Common myeloid progenitor, CD34-positive (primary cell): ENCODE results near the gene ATP8A1.

ENCODE experiments used
- CTCF ChIA-PET: fragments of 350-600 bp; sonication (Branson Sonifier 250); formaldehyde crosslinking; loops from one replicate; lab custom pipeline; 2021; ENCODE audit warnings: antibody characterized with exemption; lab: Charles Lee
- POLR2A ChIA-PET: fragments of 350-600 bp; sonication (Branson Sonifier 250); formaldehyde crosslinking; loops from one replicate; lab custom pipeline; 2021; ENCODE audit warnings: antibody characterized with exemption; lab: Charles Lee
- DNase-seq, 3 donors: peaks; one replicate each; pipeline versions ENCODE4 v3.0.0 to v3.0.0-alpha.2; 2013
- H3K27ac ChIP-seq, 2 experiments: 1 replicate in 1 of 2; 2 replicates in 1 of 2; pipeline ENCODE4 v1.7.0; 2013; ENCODE audit warnings: inconsistent platforms in 2 of 2, low read length in 2 of 2, mild to moderate bottlenecking in 2 of 2, low read depth in 1 of 2, moderate library complexity in 1 of 2; ENCODE audit not compliant: severe bottlenecking in 2 of 2, insufficient read depth in 1 of 2, poor library complexity in 1 of 2
- H3K27me3 ChIP-seq, 5 experiments: replicated peaks in 2 of 5; 1 replicate in 3 of 5; 2 replicates in 2 of 5; pipeline versions ENCODE4 v1.6.1 to v1.7.0; 2013; ENCODE audit warnings: low read length in 4 of 5, mild to moderate bottlenecking in 2 of 5, moderate library complexity in 2 of 5, inconsistent platforms in 1 of 5; ENCODE audit not compliant: insufficient read depth in 5 of 5, control insufficient read depth in 4 of 5
- H3K36me3 ChIP-seq, 4 experiments: 1 replicate in 2 of 4; 2 replicates in 2 of 4; pipeline versions ENCODE4 v1.6.1 to v1.7.0; 2013; ENCODE audit warnings: low read length in 3 of 4, control low read depth in 1 of 4, mild to moderate bottlenecking in 1 of 4; ENCODE audit not compliant: control insufficient read depth in 4 of 4, insufficient read depth in 4 of 4
- H3K4me1 ChIP-seq, 4 experiments: 1 replicate in 3 of 4; 2 replicates in 1 of 4; pipeline versions ENCODE4 v1.6.1 to v1.7.1; 2013; ENCODE audit warnings: low read length in 3 of 4, mild to moderate bottlenecking in 3 of 4, control low read depth in 1 of 4, inconsistent platforms in 1 of 4, moderate library complexity in 1 of 4; ENCODE audit not compliant: control insufficient read depth in 4 of 4, insufficient read depth in 4 of 4; ENCODE audit errors: control extremely low read depth in 1 of 4
- H3K4me3 ChIP-seq, 7 experiments: 1 replicate in 4 of 7; 2 replicates in 3 of 7; pipeline versions ENCODE4 v1.5.1 to v1.7.0; 2013; ENCODE audit warnings: mild to moderate bottlenecking in 7 of 7, low read length in 6 of 7, moderate library complexity in 6 of 7, inconsistent platforms in 2 of 7, low read depth in 2 of 7, control low read depth in 1 of 7; ENCODE audit not compliant: insufficient read depth in 4 of 7, control insufficient read depth in 1 of 7; ENCODE audit errors: extremely low read depth in 1 of 7
- H3K9me3 ChIP-seq, 5 experiments: 1 replicate in 4 of 5; 2 replicates in 1 of 5; pipeline versions ENCODE4 v1.6.1 to v1.7.1; 2013; ENCODE audit warnings: low read length in 4 of 5, mild to moderate bottlenecking in 2 of 5, inconsistent platforms in 1 of 5, low read depth in 1 of 5, moderate library complexity in 1 of 5; ENCODE audit not compliant: control insufficient read depth in 4 of 5, insufficient read depth in 2 of 5; ENCODE audit errors: control extremely low read depth in 1 of 5
- WGBS: methylation state at CpG from one replicate; pipeline ENCODE4 v1.1.5; 2013; ENCODE audit not compliant: insufficient coverage; 5-methylcytosine and 5-hydroxymethylcytosine counted together

Gene ATP8A1

GRCh38 chr4:42371305-42372252, 285.3 kb downstream of the ATP8A1 start:
- WGBS = 80% methylated on average over 2 of the region's 2 CpGs
- no peaks in the 10 kb centered on the region for H3K36me3 ChIP-seq
- ChIA-PET POLR2A (no interaction called here), CTCF (interaction anchor here (0.8 to 6.6 kb wide), 19 partner anchors 12 to 414 kb away, joined by 3 to 62 read pairs (median 3); no protein-coding TSS in a partner anchor)
- H3K27ac ChIP-seq = no peak overlapping the region
- H3K27me3 ChIP-seq = peaks cover 0 to 4% (median 0%) of the 10 kb centered on the region in 5 experiments
- H3K4me1 ChIP-seq = no peaks in the 10 kb centered on the region
- DNase-seq = peak; percentile 54 to 77 (median 72)
- H3K9me3 ChIP-seq = no peaks in the 10 kb centered on the region
- H3K4me3 ChIP-seq = no peak overlapping the region

DNA sequence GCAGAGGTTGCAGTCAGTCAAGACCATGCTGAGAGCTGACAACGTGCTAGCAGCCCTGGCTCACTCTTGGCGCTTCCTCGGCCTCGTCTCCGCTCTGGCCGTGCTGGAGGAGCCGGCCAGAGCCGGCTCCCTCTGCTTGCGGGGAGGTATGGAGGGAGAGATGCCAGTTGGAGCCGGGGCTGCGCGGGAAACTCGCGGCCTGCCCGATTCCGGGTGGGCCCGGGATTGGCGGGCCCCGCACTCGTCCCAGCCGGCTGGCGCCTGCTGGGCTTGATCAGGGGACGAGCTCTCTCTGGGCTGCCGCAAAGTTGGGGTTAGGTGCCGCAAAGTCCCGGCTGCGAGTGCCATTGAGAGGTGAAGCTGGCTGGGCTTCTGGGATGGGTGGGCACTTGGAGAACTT, 287.4 kb downstream of the ATP8A1 start:
- no peak for DNase-seq
- Histone ChIP-seq H3K27ac (no peak overlapping the region), H3K36me3 (no peaks in the 10 kb centered on the region), H3K4me1 (no peaks in the 10 kb centered on the region), H3K4me3 (no peak overlapping the region), H3K9me3 (no peaks in the 10 kb centered on the region), H3K27me3 (peaks cover 0 to 1% (median 0%) of the 10 kb centered on the region in 5 experiments)
- 97% methylated on average over 21 of the region's 27 CpGs for WGBS
- ChIA-PET POLR2A (no interaction called here), CTCF (interaction anchor here (0.6 to 6.6 kb wide), 4 partner anchors 11 to 150 kb away, joined by 3 to 62 read pairs (median 4); no protein-coding TSS in a partner anchor)

DNA sequence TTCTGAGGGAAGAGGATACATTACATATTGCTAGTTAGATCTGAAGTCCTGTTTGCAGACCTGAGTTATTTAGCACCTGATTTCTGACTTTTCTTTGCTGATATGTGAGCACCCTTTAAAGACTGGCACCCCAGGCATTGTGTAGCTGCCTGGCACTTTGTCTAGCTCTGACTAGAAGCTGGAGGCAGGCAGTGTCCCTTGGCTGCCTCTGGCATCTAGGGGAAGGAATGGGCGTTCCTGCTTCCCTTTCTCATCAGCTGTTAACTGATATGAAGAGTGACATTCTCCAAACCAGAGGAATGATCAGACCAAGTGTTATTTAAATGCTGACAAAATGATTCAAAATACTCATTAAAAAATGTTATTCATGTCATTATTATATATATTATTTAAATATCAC, 289.9 kb downstream of the ATP8A1 start:
- WGBS = no CpG with 5 or more reads among the region's 1 CpG
- Histone ChIP-seq H3K27me3 (peaks cover 0 to 2% (median 0%) of the 10 kb centered on the region in 5 experiments), H3K4me1 (no peaks in the 10 kb centered on the region), H3K36me3 (no peaks in the 10 kb centered on the region), H3K9me3 (no peaks in the 10 kb centered on the region), H3K27ac (no peak overlapping the region), H3K4me3 (no peak overlapping the region)
- DNase-seq = no peak
- CTCF ChIA-PET = interaction anchor here (0.6 to 1.2 kb wide), 3 partner anchors 12 to 475 kb away, joined by 3 to 5 read pairs (median 4); no protein-coding TSS in a partner anchor
- POLR2A ChIA-PET = no interaction called here

DNA sequence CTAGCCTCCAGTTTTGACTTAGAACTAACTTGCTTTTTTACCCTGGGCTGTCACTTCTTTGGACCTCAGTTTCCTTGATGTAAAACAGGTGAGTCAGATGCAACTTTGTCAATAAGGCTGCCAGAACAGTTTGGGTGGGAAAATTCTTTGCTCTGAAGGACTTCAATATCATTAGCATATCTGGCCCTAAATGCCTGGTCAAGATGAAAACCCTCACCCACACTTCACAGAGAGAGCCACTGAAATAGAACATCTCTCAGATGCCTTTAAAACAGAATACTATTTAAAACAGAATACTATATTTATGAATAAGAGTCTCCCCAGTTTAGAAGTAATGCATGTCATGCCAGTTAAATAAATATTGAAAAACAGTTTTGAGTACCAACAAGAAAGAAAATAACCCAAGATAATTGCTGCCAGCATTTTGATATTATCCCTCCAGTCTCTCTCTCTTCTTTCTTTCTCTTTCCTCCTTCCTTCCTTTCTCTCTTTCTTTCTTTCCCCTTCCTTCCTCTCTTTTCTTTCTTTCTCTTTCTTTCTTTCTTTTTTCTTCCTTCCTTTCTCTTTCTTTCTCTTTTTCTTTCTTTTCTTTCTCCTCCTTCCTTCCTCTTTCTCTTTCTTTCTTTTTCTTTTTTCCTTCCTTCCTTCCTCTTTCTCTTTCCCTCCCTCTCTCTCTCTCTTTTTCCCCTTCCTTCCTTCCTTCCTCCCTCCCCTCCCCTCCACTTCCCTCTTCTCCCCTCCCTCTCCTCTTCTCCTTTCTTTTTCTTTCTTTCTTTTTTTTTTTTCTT, 292.4 kb downstream of the ATP8A1 start:
- Histone ChIP-seq H3K9me3 (no peaks in the 10 kb centered on the region), H3K4me3 (no peak overlapping the region), H3K27ac (no peak overlapping the region), H3K4me1 (no peaks in the 10 kb centered on the region), H3K27me3 (peaks cover 0 to 2% (median 0%) of the 10 kb centered on the region in 5 experiments), H3K36me3 (no peaks in the 10 kb centered on the region)
- ChIA-PET CTCF (no interaction called here), POLR2A (no interaction called here)
- no peak for DNase-seq

GRCh38 chr4:42363614-42364013, 293.3 kb downstream of the ATP8A1 start:
- Histone ChIP-seq H3K27me3 (peaks cover 0 to 2% (median 1%) of the 10 kb centered on the region in 5 experiments), H3K9me3 (no peaks in the 10 kb centered on the region), H3K36me3 (no peaks in the 10 kb centered on the region), H3K4me3 (no peak overlapping the region), H3K4me1 (no peaks in the 10 kb centered on the region), H3K27ac (no peak overlapping the region)
- CTCF ChIA-PET = no interaction called here
- WGBS = no CpG with 5 or more reads among the region's 3 CpGs
- no peak for DNase-seq
- POLR2A ChIA-PET = no interaction called here

DNA sequence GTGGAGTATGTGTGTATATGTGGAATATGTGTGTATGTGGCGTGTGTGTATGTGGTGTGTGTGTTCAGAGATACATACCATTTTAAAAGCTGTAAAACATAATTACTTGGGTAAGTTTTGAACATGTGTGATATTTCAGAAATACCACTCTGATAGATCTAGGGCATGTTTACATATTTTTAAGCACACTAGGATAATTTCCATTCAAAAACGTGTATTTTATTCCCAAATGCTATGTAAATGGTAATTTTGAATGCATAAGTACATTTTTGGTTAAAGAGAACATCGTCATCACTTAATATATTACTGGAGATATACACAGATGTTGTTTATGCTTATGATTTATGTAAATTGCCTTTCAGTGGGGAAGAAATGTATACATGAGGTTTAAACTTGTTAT, 294.3 kb downstream of the ATP8A1 start:
- POLR2A ChIA-PET = no interaction called here
- no peaks in the 10 kb centered on the region for H3K4me1 ChIP-seq
- WGBS = no CpG with 5 or more reads among the region's 3 CpGs

More for the DNA sequence above, 294.3 kb downstream of the ATP8A1 start:
- H3K27ac ChIP-seq = no peak overlapping the region
- peaks cover 0 to 4% (median 2%) of the 10 kb centered on the region in 5 experiments for H3K27me3 ChIP-seq
- no peaks in the 10 kb centered on the region for H3K36me3 ChIP-seq
- no peaks in the 10 kb centered on the region for H3K9me3 ChIP-seq
- no peak for DNase-seq
- CTCF ChIA-PET = no interaction called here
- no peak overlapping the region for H3K4me3 ChIP-seq
